MCF 10A (cell line): ENCODE measurements around the gene PDE1C. TPM values are rescaled to one million over a fixed set of nuclear protein-coding genes. Genes with fewer than 3 reads are reported as not detected.

ENCODE experiments used
- BruUV-seq: library from RNA; stranded (reverse); fragments of 400-500 nt; replicated peaks from 2 replicates; lab custom pipeline; 2021; lab: Mats Ljungman, UMichigan
- CTCF ChIA-PET: fragments of 300-600 bp; sonication (Branson Sonifier 250); formaldehyde crosslinking; extraction: SDS; loops from one replicate; lab custom pipeline; 2021; ENCODE audit warnings: antibody characterized with exemption, inconsistent platforms; lab: Yijun Ruan, JAX
- POLR2A ChIA-PET: fragments of 300-600, 350-650 bp; sonication (Branson Sonifier 250); formaldehyde crosslinking; extraction: SDS; loops from one replicate; lab custom pipeline; 2020; ENCODE audit warnings: antibody characterized with exemption, inconsistent platforms; lab: Yijun Ruan, JAX
- DNase-seq: peaks from one replicate; pipeline ENCODE4 v3.0.0-alpha.2; 2018; ENCODE audit not compliant: unreplicated experiment
- H3K27ac Mint-ChIP-seq: one replicate; pipeline ENCODE4 v1.8.0; 2022; ENCODE audit warnings: mild to moderate bottlenecking, low read depth, mixed read lengths; ENCODE audit not compliant: unreplicated experiment
- H3K27me3 Mint-ChIP-seq: one replicate; pipeline ENCODE4 v1.8.0; 2022; ENCODE audit warnings: mixed read lengths; ENCODE audit not compliant: insufficient read depth, unreplicated experiment
- H3K36me3 Mint-ChIP-seq: one replicate; pipeline ENCODE4 v1.8.0; 2022; ENCODE audit warnings: mild to moderate bottlenecking, moderate library complexity, mixed read lengths; ENCODE audit not compliant: insufficient read depth, unreplicated experiment
- H3K4me1 Mint-ChIP-seq: one replicate; pipeline ENCODE4 v1.8.0; 2022; ENCODE audit warnings: mixed read lengths; ENCODE audit not compliant: insufficient read depth, unreplicated experiment
- H3K4me3 Mint-ChIP-seq: one replicate; pipeline ENCODE4 v1.8.0; 2022; ENCODE audit warnings: mild to moderate bottlenecking, moderate library complexity, mixed read lengths; ENCODE audit not compliant: unreplicated experiment
- H3K9me3 Mint-ChIP-seq: one replicate; pipeline ENCODE4 v1.8.0; 2022; ENCODE audit warnings: mixed read lengths; ENCODE audit not compliant: unreplicated experiment
- CTCF ChIP-seq: fragments of 200-600 bp; IDR thresholded peaks from one replicate; pipeline ENCODE4 v1.8.0; 2022; ENCODE audit warnings: antibody characterized with exemption, mild to moderate bottlenecking; ENCODE audit not compliant: unreplicated experiment
- intact Hi-C: fragments of 100-400 bp; cut with micrococcal nuclease; formaldehyde crosslinking; loops from 2 replicates; pipeline ENCODE4 v1.14.1; 2022
- total RNA-seq: library from RNA; stranded (reverse); gene quantifications from 2 replicates; pipeline ENCODE4 v1.2.3, GENCODE V29; 2022

The PDE1C gene
- total RNA-seq, 1 experiment from 2014 or later, result 0.14 TPM

- Mint-ChIP-seq H3K36me3 (no peaks in the 10 kb centered on the region), H3K27ac (no peak overlapping the region), H3K9me3 (peaks cover 12% of the 10 kb centered on the region), H3K4me3 (no peak overlapping the region), H3K4me1 (no peaks in the 10 kb centered on the region), H3K27me3 (no peaks in the 10 kb centered on the region)
- ChIA-PET POLR2A (no interaction called here), CTCF (no interaction called here)
- no peak for DNase-seq
- no peak for TF ChIP-seq CTCF
- BruUV-seq, result no TSS peak
- intact Hi-C loops, result no loop called here
Observed at GRCh38 chr7:31890766-31891165, 179.4 kb downstream of the PDE1C start.

GRCh38 chr7:31890198-31890597 is 180.0 kb downstream of the PDE1C start:
- H3K36me3 Mint-ChIP-seq, result no peaks in the 10 kb centered on the region
- intact Hi-C loops, result no loop called here
- no peak overlapping the region for H3K27ac Mint-ChIP-seq
- no peaks in the 10 kb centered on the region for H3K27me3 Mint-ChIP-seq
- no peak overlapping the region for H3K4me3 Mint-ChIP-seq
- DNase-seq, result peak; percentile 18
- POLR2A ChIA-PET, result no interaction called here
- H3K9me3 Mint-ChIP-seq, result peaks cover 12% of the 10 kb centered on the region
- CTCF ChIA-PET, result interaction anchor here (0.7 kb wide), 1 partner anchor 161 kb away, joined by 3 read pairs; no protein-coding TSS in a partner anchor
- no peak for TF ChIP-seq CTCF
- no TSS peak for BruUV-seq
- H3K4me1 Mint-ChIP-seq, result no peaks in the 10 kb centered on the region

GRCh38 chr7:31887006-31887405 is 183.2 kb downstream of the PDE1C start:
- H3K4me1 Mint-ChIP-seq, result peaks cover 18% of the 10 kb centered on the region
- intact Hi-C loops, result no loop called here

GRCh38 chr7:31885171-31885570 is 185.0 kb downstream of the PDE1C start:
- no peak overlapping the region for H3K4me3 Mint-ChIP-seq
- no TSS peak for BruUV-seq
- H3K36me3 Mint-ChIP-seq, result no peaks in the 10 kb centered on the region
- no peak for TF ChIP-seq CTCF
- no peak overlapping the region for H3K27ac Mint-ChIP-seq
- intact Hi-C loops, result no loop called here
- peaks cover 12% of the 10 kb centered on the region for H3K9me3 Mint-ChIP-seq
- peaks cover 21% of the 10 kb centered on the region for H3K4me1 Mint-ChIP-seq
- H3K27me3 Mint-ChIP-seq, result no peaks in the 10 kb centered on the region
- CTCF ChIA-PET, result interaction anchor here (0.6 to 0.9 kb wide), 2 partner anchors 16 to 103 kb away, joined by 3 to 4 read pairs; no protein-coding TSS in a partner anchor
- DNase-seq, result no peak
- POLR2A ChIA-PET, result no interaction called here

More at GRCh38 chr7:31887006-31887405, 183.2 kb downstream of the PDE1C start:
- Mint-ChIP-seq H3K36me3 (no peaks in the 10 kb centered on the region), H3K27me3 (no peaks in the 10 kb centered on the region), H3K27ac (no peak overlapping the region), H3K4me3 (no peak overlapping the region), H3K9me3 (peaks cover 12% of the 10 kb centered on the region)
- no peak for TF ChIP-seq CTCF
- CTCF ChIA-PET, result no interaction called here
- BruUV-seq, result no TSS peak
- POLR2A ChIA-PET, result no interaction called here
- no peak for DNase-seq
